Measurements from ENCODE around the gene CLCN5. TPM values are rescaled to one million over a fixed set of nuclear protein-coding genes. Genes with fewer than 3 reads are reported as not detected.
A peak's percentile ranks its signal among the peaks of the same experiment; 100 is the strongest.

CLCN5 gene
- total RNA-seq: 10 to 100 TPM in 1 of 4 donors, 1 to 10 TPM in 3; 2.7 to 13.1 (median 6.8) TPM

DNA sequence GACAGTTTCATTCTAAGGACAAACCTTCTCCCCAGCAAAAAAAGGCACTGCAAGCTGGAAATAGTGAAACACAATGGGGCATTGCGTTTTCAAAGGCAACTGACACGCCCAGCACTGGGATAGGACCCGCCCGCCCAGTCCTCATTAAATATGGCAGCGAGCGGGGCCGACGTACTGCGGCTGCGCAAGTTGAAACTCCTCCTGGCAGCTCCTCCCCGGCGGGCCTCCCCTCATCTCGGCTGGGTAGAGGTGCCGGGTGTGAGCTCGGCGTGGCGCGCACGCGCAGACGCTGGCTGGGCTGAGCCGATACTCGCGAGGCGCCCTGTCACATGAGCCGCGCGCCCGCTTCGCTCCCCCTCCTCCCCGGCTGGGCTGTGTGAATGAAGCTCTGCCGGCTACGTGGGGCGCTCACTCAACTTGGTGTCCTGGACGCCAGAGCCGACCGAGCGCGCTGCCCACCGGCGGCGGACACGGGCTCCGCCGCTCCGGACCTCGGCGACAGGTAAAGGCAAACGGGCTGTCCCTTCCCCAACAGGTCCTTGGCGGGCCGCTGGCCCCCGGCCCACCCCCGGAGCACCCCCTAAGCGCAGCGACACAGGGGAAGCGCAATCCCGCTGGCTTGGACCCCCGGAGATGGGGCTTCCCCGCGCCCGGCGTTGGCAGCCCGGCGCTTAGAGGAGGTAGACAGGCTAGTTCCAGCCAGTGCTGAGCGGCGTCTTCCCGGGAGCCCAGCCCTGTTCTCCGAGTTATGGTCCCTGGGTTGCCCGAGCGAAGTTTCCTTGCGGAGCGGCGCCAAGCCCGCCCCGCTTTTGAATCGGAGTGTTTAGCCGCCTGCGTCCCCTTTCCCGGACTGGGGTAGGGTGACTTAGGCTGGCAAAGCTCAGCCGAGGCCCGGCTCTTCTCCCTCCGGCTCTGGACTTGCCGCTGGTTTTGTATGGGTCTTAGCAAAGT lies at the start of gene CLCN5:
Gene CLCN5 (plus strand): TSS at position 306 of the 951 bp plus-strand sequence. CDS start 2,703 bp downstream, outside the sequence.
- intact Hi-C loops (cut with DNase I; ENCODE audit: low total_unique reads) (loop anchor here (5.0 to 10.0 kb wide), 2 partner anchors 40 to 72 kb away; no protein-coding TSS in a partner anchor), in situ Hi-C loops (cut with MboI; ENCODE audit: low sequenced_read_pairs in 4 of 4) (loop anchor here in 3 of 4 donors (25.0 kb wide), 2 partner anchors 165 to 665 kb away; no protein-coding TSS in a partner anchor)
- peak; percentile 89 to 90 for ATAC-seq
- Histone ChIP-seq H3K27me3 (no peaks in the 10 kb centered on the region), H3K4me3 (peak within 1 kb of the TSS; percentile 74 to 95 (median 82)), H3K27ac (peak within 1 kb of the TSS; percentile 85 to 94 (median 92)), H3K9me3 (no peaks in the 10 kb centered on the region), H3K4me1 (peaks cover 4 to 17% of the 10 kb centered on the region in 2 donors), H3K36me3 (no peaks in the 10 kb centered on the region)
- DNase-seq: peak; percentile 90 to 96
- TF ChIP-seq POLR2A (IDR thresholded peaks at IDR 0.05): peak; percentile 63 to 76
- no peak for TF ChIP-seq CTCF (IDR thresholded peaks at IDR 0.05 in 4 of 5, conservative IDR thresholded peaks at IDR 0.05 in 1 of 5)

GRCh38 chrX:49876750-49877149 lies 45.6 kb upstream of the CLCN5 start:
- Histone ChIP-seq H3K4me1 (peaks cover 0 to 8% of the 10 kb centered on the region in 2 donors), H3K27ac (no peak overlapping the region), H3K4me3 (no peak overlapping the region), H3K36me3 (no peaks in the 10 kb centered on the region), H3K27me3 (no peaks in the 10 kb centered on the region), H3K9me3 (no peaks in the 10 kb centered on the region)
- intact Hi-C loops (cut with DNase I; ENCODE audit: low total_unique reads) (loop anchor here (5.0 to 10.0 kb wide), 2 partner anchors 584 to 612 kb away; partner anchors contain the start of genes FOXP3 and PPP1R3F), in situ Hi-C loops (cut with MboI; ENCODE audit: low sequenced_read_pairs in 4 of 4) (no loop called here)
- no peak for DNase-seq
- ATAC-seq: no peak
- TF ChIP-seq POLR2A (IDR thresholded peaks at IDR 0.05): no peak
- TF ChIP-seq CTCF (IDR thresholded peaks at IDR 0.05 in 4 of 5, conservative IDR thresholded peaks at IDR 0.05 in 1 of 5): peak in 2 of 5 experiments; percentile 8 to 46

DNA sequence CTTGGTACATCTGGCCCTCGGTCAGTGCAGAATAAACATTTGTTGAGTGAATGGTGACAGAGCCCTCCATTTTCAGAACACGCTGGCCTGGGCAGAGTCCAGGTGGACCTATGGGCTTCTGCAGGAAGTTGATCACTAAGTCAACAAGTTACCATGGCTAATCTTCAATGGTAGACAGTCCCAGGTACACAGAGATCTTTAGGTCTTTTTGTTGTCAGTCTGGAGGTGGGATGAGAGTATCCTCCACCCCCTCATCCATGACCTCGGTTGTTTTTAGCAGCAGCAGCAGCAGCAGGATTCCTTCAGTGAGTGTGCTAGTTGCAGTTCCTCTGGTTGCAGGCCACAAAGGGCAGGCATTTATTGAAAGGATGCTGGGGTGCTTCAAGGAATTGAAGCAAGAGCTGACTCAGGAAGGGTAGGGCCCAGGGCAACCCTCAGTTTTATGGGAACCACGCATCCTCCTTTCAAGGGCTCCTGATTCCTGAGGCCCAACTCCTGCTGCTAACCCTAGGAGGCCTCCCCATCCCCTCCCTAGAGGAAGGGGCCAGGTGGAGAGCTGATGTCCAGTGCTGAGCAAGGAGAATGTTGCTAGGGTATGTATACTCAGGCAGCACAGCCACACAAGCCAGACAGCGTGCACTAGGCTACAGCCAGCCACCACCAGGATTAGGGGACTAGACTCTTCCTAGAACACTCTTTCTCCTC lies 44.8 kb upstream of the CLCN5 start:
- no peaks in the 10 kb centered on the region for H3K9me3 ChIP-seq
- in situ Hi-C loops (cut with MboI; ENCODE audit: low sequenced_read_pairs in 4 of 4): no loop called here
- no peaks in the 10 kb centered on the region for H3K36me3 ChIP-seq
- H3K27me3 ChIP-seq: no peaks in the 10 kb centered on the region
- H3K27ac ChIP-seq: peak overlapping the region in 2 of 4 donors; percentile 75 to 80
- intact Hi-C loops (cut with DNase I; ENCODE audit: low total_unique reads): loop anchor here (5.0 to 10.0 kb wide), 2 partner anchors 585 to 613 kb away; partner anchors contain the start of genes FOXP3 and PPP1R3F
- peaks cover 0 to 8% of the 10 kb centered on the region in 2 donors for H3K4me1 ChIP-seq
- no peak for DNase-seq
- no peak for ATAC-seq
- H3K4me3 ChIP-seq: no peak overlapping the region
- TF ChIP-seq POLR2A (IDR thresholded peaks at IDR 0.05): no peak
- TF ChIP-seq CTCF (IDR thresholded peaks at IDR 0.05 in 4 of 5, conservative IDR thresholded peaks at IDR 0.05 in 1 of 5): no peak

DNA sequence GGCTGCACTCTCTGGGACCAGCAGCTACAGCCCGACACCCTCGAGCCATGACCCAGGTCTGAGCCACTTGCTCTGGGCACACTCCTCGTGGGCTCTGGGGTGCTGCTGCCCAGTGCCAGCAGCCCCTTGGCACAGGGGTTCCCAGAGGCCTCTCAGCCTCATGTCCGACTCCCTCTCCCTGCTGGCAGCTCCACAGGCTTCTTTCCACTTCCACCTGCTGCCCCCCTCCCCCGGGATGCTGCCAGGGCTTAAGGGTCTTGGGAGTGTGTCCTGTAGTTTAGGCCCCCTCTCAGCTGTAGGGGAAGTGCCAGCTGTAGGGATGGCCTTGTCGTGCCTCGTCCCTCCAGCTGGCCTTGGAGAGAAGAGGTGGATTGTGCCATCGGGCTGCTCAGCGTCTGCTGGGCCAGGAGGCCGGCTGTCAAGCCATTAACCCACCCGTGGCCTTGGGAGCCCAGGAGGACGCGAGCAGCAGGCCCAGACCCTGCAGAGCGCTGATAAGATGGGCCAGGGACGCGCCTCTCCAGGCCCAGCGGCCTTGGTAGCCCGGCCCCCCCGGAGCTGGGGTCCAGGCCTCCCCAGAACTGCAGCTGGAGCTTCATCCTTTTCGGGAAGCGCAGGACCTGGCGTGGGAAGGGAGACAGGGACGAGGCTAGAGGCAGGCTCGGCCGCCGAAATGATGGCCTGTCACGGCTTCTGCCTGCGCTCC lies 44.1 kb upstream of the CLCN5 start:
- peak overlapping the region; percentile 51 to 69 (median 68) for H3K4me3 ChIP-seq
- DNase-seq: no peak
- TF ChIP-seq CTCF (IDR thresholded peaks at IDR 0.05 in 4 of 5, conservative IDR thresholded peaks at IDR 0.05 in 1 of 5): no peak
- no peak for TF ChIP-seq POLR2A (IDR thresholded peaks at IDR 0.05)
- H3K27me3 ChIP-seq: no peaks in the 10 kb centered on the region
- H3K9me3 ChIP-seq: no peaks in the 10 kb centered on the region
- peak; percentile 16 to 24 for ATAC-seq
- intact Hi-C loops (cut with DNase I; ENCODE audit: low total_unique reads) (loop anchor here (5.0 to 10.0 kb wide), 2 partner anchors 586 to 613 kb away; partner anchors contain the start of genes FOXP3 and PPP1R3F), in situ Hi-C loops (cut with MboI; ENCODE audit: low sequenced_read_pairs in 4 of 4) (no loop called here)
- peaks cover 0 to 8% of the 10 kb centered on the region in 2 donors for H3K4me1 ChIP-seq
- no peaks in the 10 kb centered on the region for H3K36me3 ChIP-seq
- peak overlapping the region; percentile 73 to 86 (median 78) for H3K27ac ChIP-seq

All from gastrocnemius medialis (tissue), 4 donors.